ENCODE measurements around the gene UNC93B1.
"Not testable (repeated sequence)": the region's sequence is repeated elsewhere in the genome, so short reads cannot be mapped to it uniquely, and the experiment has no call there.

UNC93B1 gene

DNA sequence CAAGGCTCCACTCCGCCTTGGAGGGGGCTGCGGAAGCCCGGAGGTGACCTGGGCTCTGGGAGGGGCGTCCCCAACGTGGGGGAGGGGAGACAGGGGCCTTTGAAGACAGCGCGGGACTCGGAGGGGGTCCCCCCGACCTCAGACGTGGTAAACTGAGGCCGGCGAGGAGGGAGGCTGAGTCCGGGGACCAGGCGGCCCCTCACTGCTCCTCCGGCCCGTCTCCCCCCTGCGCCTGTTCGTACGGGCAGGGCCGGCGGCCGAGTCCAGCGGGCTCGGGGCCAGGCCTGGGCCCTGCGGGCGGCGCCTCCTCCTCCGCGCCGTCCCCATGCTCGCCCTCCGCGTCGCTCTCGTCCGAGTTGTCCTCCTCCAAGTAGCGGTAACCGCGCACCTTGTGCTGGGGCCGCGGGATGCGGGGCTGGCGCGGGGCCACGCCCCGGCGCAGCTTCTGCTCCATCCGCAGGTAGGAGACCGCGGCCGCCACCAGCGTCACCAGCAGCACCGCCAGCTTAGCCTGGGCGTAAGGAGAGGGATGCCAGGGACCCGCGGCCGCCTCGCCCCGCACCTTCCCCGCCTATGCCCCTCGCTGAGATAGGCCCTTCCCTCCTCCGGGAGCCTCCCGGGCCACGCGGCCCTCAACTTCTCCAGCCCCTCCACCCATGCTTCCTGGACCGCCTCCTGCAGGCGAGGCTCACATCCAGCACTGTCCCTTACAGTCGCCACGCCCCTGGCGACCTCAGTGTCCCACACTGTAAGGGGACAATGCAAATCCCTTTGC is 12.4 kb downstream of the UNC93B1 start:
- DNase-seq (ENCODE audit: low read depth), result not testable (repeated sequence)

GRCh38 chr11:67990546-67991346 is 13.2 kb downstream of the UNC93B1 start:
- DNase-seq (ENCODE audit: low read depth), result not testable (repeated sequence)

DNA sequence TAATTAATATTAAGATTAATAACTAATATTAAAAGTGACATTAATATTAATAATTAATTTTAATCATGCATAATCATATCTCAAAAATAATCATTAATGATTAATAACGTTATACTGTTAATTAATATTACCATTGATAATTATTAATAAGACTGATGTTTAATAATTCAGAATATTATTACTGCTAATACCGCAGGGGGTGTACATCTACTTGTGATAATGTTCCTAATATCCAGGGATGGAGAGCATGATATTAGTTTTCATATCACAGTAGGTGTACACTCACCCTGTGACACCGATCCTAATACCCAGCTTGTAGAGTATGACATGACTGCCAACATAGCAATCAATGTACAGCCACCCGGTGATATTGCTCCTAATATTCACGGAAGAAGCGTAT is 18.6 kb downstream of the UNC93B1 start:
- DNase-seq (ENCODE audit: low read depth), result not testable (repeated sequence)

- no peak for DNase-seq (ENCODE audit: low read depth)
These were observed 19.9 kb downstream of the UNC93B1 start for GRCh38 chr11:67983951-67984350.

DNA sequence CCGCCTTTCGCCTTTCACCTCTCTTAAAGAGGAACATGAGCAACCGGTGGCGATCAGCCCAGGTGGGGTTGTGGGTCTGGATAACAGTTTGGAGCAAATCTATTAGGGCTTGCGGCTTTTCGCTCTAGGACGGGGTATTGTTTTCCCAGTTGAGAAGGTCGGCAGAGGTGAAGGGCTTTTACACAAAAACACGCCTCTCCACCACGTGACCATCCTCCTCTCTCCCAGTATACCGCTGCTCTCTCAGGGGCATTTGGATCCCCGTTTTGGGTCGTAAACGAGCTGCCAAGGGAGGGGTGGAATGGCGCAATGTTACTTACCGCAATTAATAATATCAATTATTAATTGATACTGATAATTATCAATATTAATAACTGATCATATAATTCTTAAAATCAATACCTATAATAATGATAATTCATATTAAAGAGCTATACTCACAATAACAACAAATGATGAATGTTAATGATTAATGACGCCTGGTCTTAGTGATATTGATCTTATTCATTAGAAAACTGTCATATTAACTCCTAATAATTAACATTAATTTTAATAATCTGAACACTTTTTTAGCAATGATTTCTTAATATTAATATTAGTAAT is 21.5 kb downstream of the UNC93B1 start:
- not testable (repeated sequence) for DNase-seq (ENCODE audit: low read depth)

DNA sequence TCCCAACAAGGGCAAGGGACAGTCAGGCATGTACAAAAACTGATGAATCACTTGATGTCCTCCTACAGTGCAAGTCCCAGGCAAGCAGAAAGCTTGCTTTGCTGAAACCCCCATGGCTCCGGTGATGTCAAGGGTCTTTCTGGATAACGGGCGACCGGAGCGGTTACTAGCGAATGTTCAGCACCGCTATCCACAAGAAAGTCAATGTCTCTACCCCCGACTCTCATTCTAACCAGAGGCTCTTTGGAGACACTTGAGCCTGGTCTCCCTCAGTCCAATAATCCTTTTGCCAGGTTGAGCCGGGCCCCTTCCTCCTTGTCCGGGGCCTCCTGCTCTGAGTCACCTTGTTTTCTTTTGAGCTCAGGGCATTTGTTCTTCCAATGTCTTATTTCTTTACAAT is 22.7 kb downstream of the UNC93B1 start:
- DNase-seq (ENCODE audit: low read depth), result not testable (repeated sequence)

DNA sequence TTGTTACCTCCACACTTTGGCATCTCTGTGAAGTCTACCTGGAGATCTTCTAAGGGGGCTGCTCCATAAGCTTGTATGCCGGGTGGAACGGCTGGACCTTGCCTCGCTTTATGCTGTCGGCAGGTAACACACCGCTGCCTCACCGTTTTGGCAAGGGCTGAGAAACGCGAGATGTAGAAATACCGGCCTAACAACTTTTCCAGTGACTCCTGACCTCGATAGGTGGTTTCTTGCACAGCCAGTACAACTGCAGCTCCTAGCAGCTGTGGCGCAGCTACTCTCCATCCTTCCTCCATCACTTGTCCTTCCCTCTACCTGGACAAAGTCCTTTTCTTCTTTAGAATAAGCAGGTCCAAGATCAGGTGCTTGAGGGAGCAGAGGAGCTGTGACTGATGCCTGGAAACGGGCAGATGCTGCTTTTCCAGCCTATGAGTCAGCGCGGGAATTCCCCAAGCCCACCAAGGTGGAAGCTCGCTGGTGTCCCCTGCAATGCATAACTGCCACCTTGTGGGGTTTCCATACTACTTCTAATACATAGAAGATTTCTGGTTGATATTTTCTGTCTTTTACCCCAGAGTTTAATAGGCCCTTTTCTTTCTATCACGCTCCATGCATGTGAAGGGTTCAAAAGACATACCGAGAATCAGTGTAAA is 25.0 kb downstream of the UNC93B1 start:
- not testable (repeated sequence) for DNase-seq (ENCODE audit: low read depth)

- not testable (repeated sequence) for DNase-seq (ENCODE audit: low read depth)
These were observed 29.2 kb downstream of the UNC93B1 start for GRCh38 chr11:67974746-67975145.

DNA sequence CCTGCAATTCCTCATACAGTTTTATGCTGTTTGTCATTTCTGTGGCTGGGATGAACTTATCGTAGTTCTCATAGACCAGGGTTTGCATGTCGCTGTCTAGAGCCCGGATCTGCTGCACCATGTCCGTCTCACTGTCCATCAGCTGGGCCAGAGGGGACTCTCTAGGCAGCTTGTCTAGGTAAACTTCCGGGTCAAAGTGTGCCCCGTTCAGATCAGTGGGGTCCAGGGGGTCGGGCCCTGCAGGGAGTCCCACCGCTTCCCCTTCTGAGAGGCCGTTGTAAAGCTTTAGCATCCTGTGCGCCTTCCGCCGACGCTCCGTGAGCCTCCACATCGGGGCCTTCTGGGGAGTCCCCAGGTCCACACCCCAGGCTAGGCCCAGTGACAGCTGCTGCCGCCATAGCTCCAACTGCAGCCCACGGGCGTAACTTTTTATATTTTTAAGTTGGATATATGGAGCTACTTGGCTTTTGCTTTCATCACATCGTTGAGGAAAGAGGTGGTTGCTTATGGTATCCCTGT is 38.0 kb downstream of the UNC93B1 start:
- DNase-seq (ENCODE audit: low read depth), result not testable (repeated sequence)

- not testable (repeated sequence) for DNase-seq (ENCODE audit: low read depth)
These were observed 39.2 kb downstream of the UNC93B1 start for GRCh38 chr11:67964746-67965145.

DNA sequence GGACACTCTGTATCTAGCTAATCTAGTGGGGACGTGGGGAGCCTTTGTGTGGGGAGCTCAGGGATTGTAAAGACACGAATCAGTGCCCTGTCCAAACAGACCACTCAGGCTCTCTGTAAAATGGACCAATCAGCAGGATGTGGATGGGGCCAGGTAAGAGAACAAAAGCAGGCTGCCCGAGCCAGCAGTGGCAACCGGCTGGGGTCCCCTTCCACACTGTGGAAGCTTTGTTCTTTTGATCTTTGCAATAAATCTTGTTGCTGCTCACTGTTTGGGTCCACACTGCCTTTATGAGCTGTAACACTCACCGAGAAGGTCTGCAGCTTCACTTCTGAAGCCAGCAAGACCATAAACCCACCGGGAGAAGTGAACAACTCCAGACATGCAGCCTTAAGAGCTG is 40.0 kb downstream of the UNC93B1 start:
- not testable (repeated sequence) for DNase-seq (ENCODE audit: low read depth)

- not testable (repeated sequence) for DNase-seq (ENCODE audit: low read depth)
These were observed 40.7 kb downstream of the UNC93B1 start for GRCh38 chr11:67963217-67963616.

- not testable (repeated sequence) for DNase-seq (ENCODE audit: low read depth)
These were observed 47.7 kb downstream of the UNC93B1 start for GRCh38 chr11:67956236-67956635.

- DNase-seq (ENCODE audit: low read depth), result peak; percentile 67
These were observed 48.4 kb downstream of the UNC93B1 start for GRCh38 chr11:67955461-67956007.

DNA sequence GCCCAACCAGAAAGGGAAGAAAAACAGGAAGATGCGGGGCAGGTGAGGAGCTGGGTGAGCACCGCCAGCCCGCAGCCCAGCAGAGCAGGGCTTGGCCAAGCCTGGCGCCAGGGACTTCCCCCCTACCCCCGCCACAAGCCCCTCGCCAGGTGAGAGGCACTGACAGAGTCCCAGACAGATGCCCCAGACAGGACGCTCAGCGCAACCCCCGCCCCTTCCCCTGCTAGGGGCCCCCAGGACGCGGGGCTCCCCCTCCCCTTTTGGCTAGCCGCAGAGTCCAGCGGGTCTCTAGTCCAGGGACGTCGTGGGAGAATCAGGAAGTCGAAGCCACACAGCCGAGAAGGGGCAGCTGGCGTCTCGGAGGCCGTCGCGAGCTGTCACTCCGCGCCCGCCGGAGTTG is 48.9 kb downstream of the UNC93B1 start:
- not testable (repeated sequence) for DNase-seq (ENCODE audit: low read depth)

DNA sequence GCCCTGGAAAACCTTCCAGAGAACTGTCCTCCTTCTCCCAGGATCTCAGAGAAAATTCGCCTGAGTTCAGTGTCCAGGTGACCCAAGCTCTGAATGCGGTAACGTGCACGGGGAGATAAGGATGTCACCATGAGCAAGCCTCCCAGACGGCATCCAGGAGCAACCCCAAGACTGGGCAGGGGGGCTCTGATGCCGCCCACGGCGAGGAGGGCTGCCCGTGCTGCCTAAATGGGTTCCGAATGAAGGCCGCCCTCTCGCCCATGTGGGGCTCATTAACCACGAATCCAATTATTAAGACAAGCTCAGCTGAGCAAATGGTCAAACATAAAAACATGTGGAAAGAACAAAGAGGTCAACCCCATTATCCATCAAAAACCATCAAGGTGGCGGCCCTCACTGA is 49.6 kb downstream of the UNC93B1 start:
- not testable (repeated sequence) for DNase-seq (ENCODE audit: low read depth)

- not testable (repeated sequence) for DNase-seq (ENCODE audit: low read depth)
These were observed 53.2 kb downstream of the UNC93B1 start for GRCh38 chr11:67950705-67951104.

DNA sequence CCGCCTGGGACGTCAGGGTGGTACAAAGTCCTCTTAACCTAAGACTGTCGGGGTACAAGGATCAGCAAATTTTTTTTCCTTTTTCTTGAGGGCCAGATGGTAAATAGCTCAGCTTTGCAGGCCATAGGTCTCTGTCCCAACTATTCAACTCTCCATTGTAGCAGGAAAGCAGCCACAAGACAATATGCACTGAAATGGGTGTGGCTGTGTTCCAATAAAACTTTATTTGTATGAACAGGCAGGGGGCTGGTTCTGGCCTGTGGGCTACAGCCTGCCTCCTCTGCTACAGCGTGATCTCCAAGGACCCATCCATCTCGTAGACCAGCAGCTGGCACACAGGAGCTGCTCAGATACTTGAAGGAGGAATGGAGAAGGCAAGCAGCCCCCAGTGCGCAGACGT is 56.1 kb downstream of the UNC93B1 start:
- DNase-seq (ENCODE audit: low read depth), result not testable (repeated sequence)

GRCh38 chr11:67946403-67946802 is 57.5 kb downstream of the UNC93B1 start:
- DNase-seq (ENCODE audit: low read depth), result not testable (repeated sequence)

GRCh38 chr11:67943406-67943805 is 60.5 kb downstream of the UNC93B1 start:
- DNase-seq (ENCODE audit: low read depth), result not testable (repeated sequence)
